Activated CD8-positive, alpha-beta T cell treated with anti-CD3 and anti-CD28 coated beads for 36 hours (primary cell): Measurements from ENCODE around the gene TUBA1B. TPM values are rescaled to one million over a fixed set of nuclear protein-coding genes. Genes with fewer than 3 reads are reported as not detected.
"Not testable (repeated sequence)": the region's sequence is repeated elsewhere in the genome, so short reads cannot be mapped to it uniquely, and the experiment has no call there.

Experiments
- ATAC-seq: fragments of 200-7000 bp; cut with Tn5 transposase; one replicate; pipeline ENCODE4 v1.10.0; 2021; ENCODE audit warnings: mild to moderate bottlenecking, moderate library complexity
- CTCF ChIA-PET: fragments of 350-600 bp; sonication (Branson Sonifier 250); formaldehyde crosslinking; loops from one replicate; lab custom pipeline; 2021; ENCODE audit warnings: antibody characterized with exemption; lab: Charles Lee
- POLR2A ChIA-PET: fragments of 350-600 bp; sonication (Branson Sonifier 250); formaldehyde crosslinking; loops from one replicate; lab custom pipeline; 2021; ENCODE audit warnings: antibody characterized with exemption; lab: Charles Lee
- DNase-seq: peaks from one replicate; pipeline ENCODE4 v3.0.0-alpha.2; 2020
- H3K27ac Mint-ChIP-seq: one replicate; pipeline ENCODE4 v1.8.0; 2021; ENCODE audit warnings: mild to moderate bottlenecking, mixed read lengths
- H3K27me3 Mint-ChIP-seq: one replicate; pipeline ENCODE4 v1.8.0; 2021; ENCODE audit warnings: mixed read lengths
- H3K36me3 Mint-ChIP-seq: one replicate; pipeline ENCODE4 v1.8.0; 2021; ENCODE audit warnings: low read depth, mixed read lengths
- H3K4me1 Mint-ChIP-seq: one replicate; pipeline ENCODE4 v1.8.0; 2021; ENCODE audit warnings: low read depth, mixed read lengths
- H3K4me3 Mint-ChIP-seq: one replicate; pipeline ENCODE4 v1.8.0; 2021; ENCODE audit warnings: mild to moderate bottlenecking, moderate library complexity, mixed read lengths
- H3K9me3 Mint-ChIP-seq: one replicate; pipeline ENCODE4 v1.8.0; 2021; ENCODE audit warnings: mixed read lengths
- intact Hi-C: fragments of 100-400 bp; cut with micrococcal nuclease; formaldehyde crosslinking; loops from one replicate; pipeline ENCODE4 v1.10.0; 2022
- total RNA-seq, 2 experiments: library from RNA; stranded (reverse); gene quantifications; one replicate each; pipeline ENCODE4 v1.2.3, GENCODE V29; 2021
- TF ChIP-seq, protein P1 (sequence below): fragments of 200-600 bp; IDR thresholded peaks from one replicate; pipeline ENCODE4 v1.8.0; 2022; ENCODE audit warnings: antibody characterized with exemption, mild to moderate bottlenecking

The TUBA1B gene
- total RNA-seq, 2 experiments from 2014 or later, result 2,169 to 2,181 TPM

DNA sequence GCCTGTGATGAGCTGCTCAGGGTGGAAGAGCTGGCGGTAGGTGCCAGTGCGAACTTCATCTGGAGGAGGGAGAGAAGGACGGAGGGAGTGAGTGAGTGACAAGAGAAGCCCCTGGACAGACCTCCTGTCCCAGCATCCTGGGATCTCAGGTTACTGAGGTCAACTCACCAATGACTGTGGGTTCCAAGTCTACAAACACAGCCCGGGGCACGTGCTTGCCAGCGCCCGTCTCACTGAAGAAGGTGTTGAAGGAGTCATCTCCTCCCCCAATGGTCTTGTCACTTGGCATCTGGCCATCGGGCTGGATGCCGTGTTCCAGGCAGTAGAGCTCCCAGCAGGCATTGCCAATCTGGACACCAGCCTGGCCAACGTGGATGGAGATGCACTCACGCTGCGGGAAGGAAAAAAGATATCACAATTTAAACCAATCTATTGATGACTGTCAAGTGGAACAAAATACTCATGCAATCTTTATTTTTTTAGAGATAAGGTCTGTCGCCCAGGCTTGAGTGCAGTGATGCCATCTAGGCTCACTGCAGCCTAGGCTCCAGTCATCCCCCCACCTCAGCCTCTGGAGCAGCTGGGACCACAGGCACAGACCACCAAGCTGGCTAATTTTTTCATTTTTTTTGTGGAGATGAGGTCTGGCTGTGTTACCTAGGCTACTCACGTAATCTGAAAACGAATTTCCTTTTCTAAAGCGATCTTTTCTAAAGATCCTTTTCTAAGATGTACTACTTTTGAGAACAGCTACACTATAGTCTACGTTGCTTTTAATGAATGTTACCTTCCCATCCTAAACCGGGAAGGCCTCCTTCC is 1.7 kb downstream of the TUBA1B start:
- no peak for DNase-seq
- Mint-ChIP-seq H3K4me1 (peaks cover 28% of the 10 kb centered on the region), H3K36me3 (peaks cover 49% of the 10 kb centered on the region)

DNA sequence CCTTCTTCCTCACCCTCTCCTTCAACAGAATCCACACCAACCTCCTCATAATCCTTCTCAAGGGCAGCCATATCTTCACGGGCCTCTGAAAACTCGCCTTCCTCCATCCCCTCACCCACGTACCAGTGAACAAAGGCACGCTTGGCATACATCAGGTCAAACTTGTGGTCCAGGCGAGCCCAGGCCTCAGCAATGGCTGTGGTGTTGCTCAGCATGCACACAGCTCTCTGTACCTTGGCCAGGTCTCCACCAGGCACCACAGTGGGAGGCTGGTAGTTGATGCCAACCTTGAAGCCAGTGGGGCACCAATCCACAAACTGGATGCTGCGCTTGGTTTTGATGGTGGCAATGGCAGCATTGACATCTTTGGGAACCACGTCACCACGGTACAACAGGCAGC is 3.2 kb downstream of the TUBA1B start:
- H3K4me1 Mint-ChIP-seq, result peaks cover 22% of the 10 kb centered on the region
- ATAC-seq, H3K27me3 Mint-ChIP-seq, intact Hi-C loops, DNase-seq, H3K9me3 Mint-ChIP-seq: not testable (repeated sequence)
- peak overlapping the region; percentile 61 for H3K4me3 Mint-ChIP-seq
- CTCF ChIA-PET, result interaction anchor here (0.7 to 1.5 kb wide), 6 partner anchors 11 to 275 kb away, joined by 3 to 10 read pairs (median 4); partner anchors contain the start of gene LMBR1L
- POLR2A ChIA-PET, result interaction anchor here (0.7 to 5.1 kb wide), 23 partner anchors 8 to 140 kb away, joined by 3 to 56 read pairs (median 5); partner anchors contain the start of genes DHH, KMT2D, LMBR1L and RHEBL1
- peaks cover 46% of the 10 kb centered on the region for H3K36me3 Mint-ChIP-seq
- peak overlapping the region; percentile 73 for H3K27ac Mint-ChIP-seq

More for the DNA sequence above, 1.7 kb downstream of the TUBA1B start:
- CTCF ChIA-PET, result interaction anchor here (0.6 to 4.2 kb wide), 17 partner anchors 12 to 229 kb away, joined by 3 to 52 read pairs (median 4); partner anchors contain the start of genes LMBR1L, TROAP and TUBA1A
- POLR2A ChIA-PET, result interaction anchor here (1.0 to 5.1 kb wide), 27 partner anchors 10 to 620 kb away, joined by 3 to 85 read pairs (median 16); partner anchors contain the start of genes DHH, KMT2D, LMBR1L and RHEBL1
- peak overlapping the region; percentile 98 for H3K27ac Mint-ChIP-seq
- intact Hi-C loops, result loop anchor here (2.0 kb wide), 1 partner anchor 59 kb away; the partner anchor contains the start of gene TUBA1A
- H3K27me3 Mint-ChIP-seq, result no peaks in the 10 kb centered on the region
- H3K9me3 Mint-ChIP-seq, result no peaks in the 10 kb centered on the region
- H3K4me3 Mint-ChIP-seq, result peak overlapping the region; percentile 83
- TF ChIP-seq, protein P1, sequence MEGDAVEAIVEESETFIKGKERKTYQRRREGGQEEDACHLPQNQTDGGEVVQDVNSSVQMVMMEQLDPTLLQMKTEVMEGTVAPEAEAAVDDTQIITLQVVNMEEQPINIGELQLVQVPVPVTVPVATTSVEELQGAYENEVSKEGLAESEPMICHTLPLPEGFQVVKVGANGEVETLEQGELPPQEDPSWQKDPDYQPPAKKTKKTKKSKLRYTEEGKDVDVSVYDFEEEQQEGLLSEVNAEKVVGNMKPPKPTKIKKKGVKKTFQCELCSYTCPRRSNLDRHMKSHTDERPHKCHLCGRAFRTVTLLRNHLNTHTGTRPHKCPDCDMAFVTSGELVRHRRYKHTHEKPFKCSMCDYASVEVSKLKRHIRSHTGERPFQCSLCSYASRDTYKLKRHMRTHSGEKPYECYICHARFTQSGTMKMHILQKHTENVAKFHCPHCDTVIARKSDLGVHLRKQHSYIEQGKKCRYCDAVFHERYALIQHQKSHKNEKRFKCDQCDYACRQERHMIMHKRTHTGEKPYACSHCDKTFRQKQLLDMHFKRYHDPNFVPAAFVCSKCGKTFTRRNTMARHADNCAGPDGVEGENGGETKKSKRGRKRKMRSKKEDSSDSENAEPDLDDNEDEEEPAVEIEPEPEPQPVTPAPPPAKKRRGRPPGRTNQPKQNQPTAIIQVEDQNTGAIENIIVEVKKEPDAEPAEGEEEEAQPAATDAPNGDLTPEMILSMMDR, result no peak
- no peak for ATAC-seq

DNA sequence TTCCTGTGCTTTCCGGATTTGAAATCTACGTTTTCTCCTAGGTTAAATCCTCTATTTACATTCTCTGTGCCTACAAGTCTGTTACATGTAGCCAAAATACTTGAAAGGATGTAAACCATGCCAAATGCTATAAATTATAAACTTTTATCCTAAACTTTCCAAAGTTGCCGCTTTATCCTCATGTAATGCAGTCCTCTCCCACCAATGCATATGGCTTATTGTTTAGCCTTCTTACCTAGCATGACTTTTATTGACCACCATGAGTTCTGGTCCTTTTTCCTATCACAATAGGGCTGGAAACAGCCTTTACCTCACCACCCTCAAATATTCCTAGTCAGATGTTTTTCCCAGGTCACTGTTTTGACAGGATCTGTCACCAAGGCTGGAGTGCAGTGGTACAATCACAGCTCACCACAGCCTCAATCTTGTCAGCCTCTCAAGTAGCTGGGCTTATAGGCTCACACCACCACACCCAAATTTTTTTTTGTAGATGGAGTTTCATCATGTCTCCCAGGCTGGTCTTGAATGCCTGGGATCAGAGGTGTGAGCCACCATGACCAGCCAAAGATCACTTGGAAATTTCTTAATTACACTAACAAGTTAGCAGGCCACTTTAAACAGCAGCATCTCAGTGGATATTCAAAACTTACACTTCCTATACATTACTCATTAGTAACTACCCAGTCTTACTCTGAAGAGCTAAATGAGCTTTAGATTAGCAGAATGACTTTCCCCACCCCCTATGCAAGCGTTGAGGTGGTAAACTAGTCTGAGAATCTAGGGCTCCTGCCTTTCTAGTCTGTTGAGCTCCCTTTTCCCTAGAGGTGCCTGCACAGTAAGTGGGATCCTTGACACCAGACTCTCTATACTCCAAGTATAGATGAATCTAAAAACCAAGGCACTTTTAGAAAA is 4.1 kb downstream of the TUBA1B start:
- no peaks in the 10 kb centered on the region for H3K9me3 Mint-ChIP-seq
- H3K36me3 Mint-ChIP-seq, result peaks cover 46% of the 10 kb centered on the region
- TF ChIP-seq, protein P1, result no peak
- peak overlapping the region; percentile 73 for H3K27ac Mint-ChIP-seq
- POLR2A ChIA-PET, result interaction anchor here (0.7 to 3.8 kb wide), 24 partner anchors 9 to 139 kb away, joined by 3 to 36 read pairs (median 4); partner anchors contain the start of genes DHH, KMT2D, LMBR1L and RHEBL1
- ATAC-seq (no peak), DNase-seq (no peak)
- H3K4me1 Mint-ChIP-seq, result peaks cover 18% of the 10 kb centered on the region
- intact Hi-C loops, result no loop called here
- CTCF ChIA-PET, result interaction anchor here (0.7 to 1.5 kb wide), 6 partner anchors 10 to 274 kb away, joined by 3 to 10 read pairs (median 4); partner anchors contain the start of gene LMBR1L
- H3K4me3 Mint-ChIP-seq, result peak overlapping the region; percentile 61
- H3K27me3 Mint-ChIP-seq, result no peaks in the 10 kb centered on the region

DNA sequence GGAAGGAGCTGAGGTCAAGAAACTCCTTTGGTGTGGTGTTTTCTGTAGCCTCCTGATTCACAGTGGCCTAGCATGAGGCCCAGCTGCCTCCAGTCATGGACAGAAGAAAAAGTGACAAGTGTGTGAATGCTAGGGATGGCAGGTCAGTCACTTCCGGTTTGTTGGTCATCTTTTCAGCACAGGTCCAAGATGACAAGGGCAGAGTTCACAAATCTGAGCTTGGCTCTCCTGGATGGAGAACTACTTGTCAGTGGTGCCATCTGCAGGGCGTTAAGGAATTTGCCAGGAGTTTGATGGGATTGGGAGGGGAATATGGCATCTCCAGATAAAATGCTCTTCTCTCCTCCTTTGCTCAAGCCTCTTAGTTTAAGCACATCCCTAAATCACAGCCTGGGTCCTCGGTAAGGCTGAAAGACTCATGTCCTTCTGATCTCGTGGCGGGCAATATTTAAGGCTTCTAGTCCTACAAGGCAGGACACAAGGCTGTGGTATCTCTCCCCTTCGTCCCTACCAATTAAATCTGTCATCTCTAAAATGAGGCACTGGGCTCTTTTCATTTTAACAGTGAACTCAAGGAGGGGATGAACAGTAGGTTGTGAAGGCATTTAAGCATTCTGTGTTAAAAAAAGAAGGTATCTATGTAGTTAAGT is 10.0 kb downstream of the TUBA1B start:
- intact Hi-C loops, result no loop called here
- no peak for ATAC-seq
- Mint-ChIP-seq H3K9me3 (no peaks in the 10 kb centered on the region), H3K27me3 (no peaks in the 10 kb centered on the region), H3K4me1 (no peaks in the 10 kb centered on the region), H3K4me3 (no peak overlapping the region), H3K36me3 (no peaks in the 10 kb centered on the region), H3K27ac (no peak overlapping the region)
- TF ChIP-seq, protein P1, result no peak
- POLR2A ChIA-PET, result interaction anchor here (1.8 to 6.2 kb wide), 2 partner anchors 9 to 11 kb away, joined by 8 to 56 read pairs; partner anchors contain the start of genes LMBR1L and TUBA1B
- DNase-seq, result no peak
- CTCF ChIA-PET, result interaction anchor here (0.6 to 3.7 kb wide), 5 partner anchors 10 to 268 kb away, joined by 3 to 22 read pairs (median 4); no protein-coding TSS in a partner anchor
